Transverse colon (tissue), 4 donors: ENCODE results near the gene ZNF335. TPM values are rescaled to one million over a fixed set of nuclear protein-coding genes. Genes with fewer than 3 reads are reported as not detected.

ENCODE experiments used
- DNase-seq: peaks from one replicate; pipeline ENCODE4 v3.0.0-alpha.2; 2019
- H3K27ac ChIP-seq, 4 donors: fragments of 200-600 bp; sonication (generic); 2 replicates each; pipeline ENCODE4 v1.5.1; 2016 to 2018; ENCODE audit warnings: inconsistent platforms in 4 of 4
- H3K27me3 ChIP-seq: fragments of 200-600 bp; sonication (generic); 2 replicates; pipeline ENCODE4 v1.5.1; 2017; ENCODE audit warnings: inconsistent platforms
- H3K36me3 ChIP-seq, 4 donors: fragments of 200-600 bp; sonication (generic); 2 replicates each; pipeline ENCODE4 v1.5.1; 2017 to 2019; ENCODE audit warnings: inconsistent platforms in 4 of 4
- H3K4me1 ChIP-seq, 4 donors: fragments of 200-600 bp; sonication (generic); 2 replicates each; pipeline ENCODE4 v1.5.1; 2017 to 2020; ENCODE audit warnings: inconsistent platforms in 4 of 4
- H3K4me3 ChIP-seq, 4 donors: fragments of 200-600 bp; sonication (generic); 1 replicate in 1 of 4; 2 replicates in 3 of 4; pipeline versions ENCODE4 v1.5.1 to v1.6.1; 2017 to 2019; ENCODE audit warnings: inconsistent platforms in 4 of 4
- H3K9me3 ChIP-seq, 2 donors: fragments of 200-600 bp; sonication (generic); 2 replicates each; pipeline ENCODE4 v1.5.1; 2017 to 2019; ENCODE audit warnings: inconsistent platforms in 2 of 2
- EP300 ChIP-seq: sonication (generic); formaldehyde crosslinking; IDR thresholded peaks from one replicate; pipeline ENCODE4 v1.6.1; 2017; ENCODE audit warnings: antibody characterized with exemption, low read depth
- POLR2A ChIP-seq: fragments of 450-650 bp; IDR thresholded peaks from one replicate; pipeline ENCODE4 v1.6.1; 2016; ENCODE audit warnings: antibody characterized with exemption, mild to moderate bottlenecking, moderate library complexity
- POLR2AphosphoS5 ChIP-seq, 3 donors: sonication (generic); formaldehyde crosslinking; IDR thresholded peaks; one replicate each; pipeline ENCODE4 v1.6.1; 2016; ENCODE audit warnings: antibody characterized with exemption in 3 of 3
- WGBS, 2 donors: methylation state at CpG; one replicate each; pipeline ENCODE4 v1.1.5; 2018; ENCODE audit warnings: low coverage in 1 of 2; 5-methylcytosine and 5-hydroxymethylcytosine counted together
- in situ Hi-C, 4 donors: fragments of 200-750 bp; cut with MboI; loops; one replicate each; pipeline versions ENCODE4 v1.15.0 to v1.15.1; 2017; ENCODE audit warnings: low sequenced_read_pairs in 3 of 4, low pct_ligation_motif_present in 1 of 4, low pct_unique_long_range_greater_than_20kb in 1 of 4
- intact Hi-C: fragments of 100-400 bp; cut with DNase I; formaldehyde crosslinking; loops from one replicate; pipeline ENCODE4 v1.15.1; 2023; ENCODE audit warnings: low total_unique reads
- total RNA-seq, 4 donors: library from RNA; depleted of rRNA; stranded (reverse); fragments of >200 nt; gene quantifications; one replicate each; pipeline ENCODE4 v1.1.0, GENCODE V29; 2016
- TF ChIP-seq, protein P1 (sequence below), 5 experiments: fragments of 200-600 bp in 3 of 5; fragments of 450-650 bp in 2 of 5; sonication (generic) in 3 of 5; IDR thresholded peaks; 1 replicate in 2 of 5; 2 replicates in 3 of 5; pipeline ENCODE4 v1.5.1; 2016 to 2017; ENCODE audit warnings: antibody characterized with exemption in 5 of 5, inconsistent platforms in 3 of 5, mild to moderate bottlenecking in 2 of 5, moderate library complexity in 1 of 5

Gene ZNF335
- total RNA-seq, 4 donors from 2014 or later = 27.0 to 80.0 (median 32.4) TPM

- no peak for DNase-seq
Observed at GRCh38 chr20:45938727-45939438, 33.1 kb downstream of the ZNF335 start.

DNA sequence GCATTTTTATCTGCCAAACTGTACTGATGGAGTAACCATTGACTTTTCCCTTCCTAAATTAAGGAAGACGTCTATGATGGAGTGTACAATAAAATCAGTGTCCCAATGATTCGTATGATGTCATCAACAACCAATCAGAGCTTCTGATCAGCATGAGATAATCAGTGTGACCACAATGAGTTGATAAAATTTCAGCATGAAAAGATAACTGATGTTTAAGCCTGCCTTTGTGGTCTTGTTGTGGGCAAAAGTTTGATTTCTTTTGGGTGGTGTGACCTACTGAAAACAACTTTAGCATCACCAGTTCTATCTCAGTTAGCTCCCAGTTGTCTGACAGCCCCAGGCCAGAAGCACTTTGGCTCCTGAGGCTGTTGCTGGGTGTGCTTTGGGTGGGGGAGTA, 34.2 kb downstream of the ZNF335 start:
- intact Hi-C loops = no loop called here
- no peak overlapping the region for H3K4me3 ChIP-seq
- no peak overlapping the region for H3K27ac ChIP-seq
- H3K36me3 ChIP-seq = peaks cover 0 to 49% (median 21%) of the 10 kb centered on the region in 4 donors
- H3K4me1 ChIP-seq = peaks cover 7 to 21% (median 10%) of the 10 kb centered on the region in 4 donors
- H3K27me3 ChIP-seq = no peaks in the 10 kb centered on the region
- no peak for DNase-seq
- TF ChIP-seq, protein P1, sequence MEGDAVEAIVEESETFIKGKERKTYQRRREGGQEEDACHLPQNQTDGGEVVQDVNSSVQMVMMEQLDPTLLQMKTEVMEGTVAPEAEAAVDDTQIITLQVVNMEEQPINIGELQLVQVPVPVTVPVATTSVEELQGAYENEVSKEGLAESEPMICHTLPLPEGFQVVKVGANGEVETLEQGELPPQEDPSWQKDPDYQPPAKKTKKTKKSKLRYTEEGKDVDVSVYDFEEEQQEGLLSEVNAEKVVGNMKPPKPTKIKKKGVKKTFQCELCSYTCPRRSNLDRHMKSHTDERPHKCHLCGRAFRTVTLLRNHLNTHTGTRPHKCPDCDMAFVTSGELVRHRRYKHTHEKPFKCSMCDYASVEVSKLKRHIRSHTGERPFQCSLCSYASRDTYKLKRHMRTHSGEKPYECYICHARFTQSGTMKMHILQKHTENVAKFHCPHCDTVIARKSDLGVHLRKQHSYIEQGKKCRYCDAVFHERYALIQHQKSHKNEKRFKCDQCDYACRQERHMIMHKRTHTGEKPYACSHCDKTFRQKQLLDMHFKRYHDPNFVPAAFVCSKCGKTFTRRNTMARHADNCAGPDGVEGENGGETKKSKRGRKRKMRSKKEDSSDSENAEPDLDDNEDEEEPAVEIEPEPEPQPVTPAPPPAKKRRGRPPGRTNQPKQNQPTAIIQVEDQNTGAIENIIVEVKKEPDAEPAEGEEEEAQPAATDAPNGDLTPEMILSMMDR (IDR thresholded peaks at IDR 0.05) = no peak
- TF ChIP-seq POLR2AphosphoS5 (IDR thresholded peaks at IDR 0.05) = no peak
- TF ChIP-seq POLR2A = no peak
- TF ChIP-seq EP300 = no peak
- H3K9me3 ChIP-seq = no peaks in the 10 kb centered on the region
- in situ Hi-C loops = no loop called here
- WGBS, 2 donors = 65% methylated on average over 2 of the region's 2 CpGs; no CpG with 5 or more reads in 1 of the 2 donors

More at GRCh38 chr20:45938727-45939438, 33.1 kb downstream of the ZNF335 start:
- no peaks in the 10 kb centered on the region for H3K9me3 ChIP-seq
- intact Hi-C loops (no loop called here), in situ Hi-C loops (no loop called here)
- H3K4me1 ChIP-seq = peaks cover 0 to 11% (median 3%) of the 10 kb centered on the region in 4 donors
- WGBS, 2 donors = 93% methylated on average over 10 of the region's 13 CpGs; no CpG with 5 or more reads in 1 of the 2 donors
- H3K4me3 ChIP-seq = no peak overlapping the region
- no peaks in the 10 kb centered on the region for H3K27me3 ChIP-seq
- no peak overlapping the region for H3K27ac ChIP-seq
- no peak for TF ChIP-seq EP300
- TF ChIP-seq POLR2A = no peak
- TF ChIP-seq, protein P1 (IDR thresholded peaks at IDR 0.05) = no peak
- TF ChIP-seq POLR2AphosphoS5 (IDR thresholded peaks at IDR 0.05) = no peak
- H3K36me3 ChIP-seq = peaks cover 0 to 60% (median 27%) of the 10 kb centered on the region in 4 donors

DNA sequence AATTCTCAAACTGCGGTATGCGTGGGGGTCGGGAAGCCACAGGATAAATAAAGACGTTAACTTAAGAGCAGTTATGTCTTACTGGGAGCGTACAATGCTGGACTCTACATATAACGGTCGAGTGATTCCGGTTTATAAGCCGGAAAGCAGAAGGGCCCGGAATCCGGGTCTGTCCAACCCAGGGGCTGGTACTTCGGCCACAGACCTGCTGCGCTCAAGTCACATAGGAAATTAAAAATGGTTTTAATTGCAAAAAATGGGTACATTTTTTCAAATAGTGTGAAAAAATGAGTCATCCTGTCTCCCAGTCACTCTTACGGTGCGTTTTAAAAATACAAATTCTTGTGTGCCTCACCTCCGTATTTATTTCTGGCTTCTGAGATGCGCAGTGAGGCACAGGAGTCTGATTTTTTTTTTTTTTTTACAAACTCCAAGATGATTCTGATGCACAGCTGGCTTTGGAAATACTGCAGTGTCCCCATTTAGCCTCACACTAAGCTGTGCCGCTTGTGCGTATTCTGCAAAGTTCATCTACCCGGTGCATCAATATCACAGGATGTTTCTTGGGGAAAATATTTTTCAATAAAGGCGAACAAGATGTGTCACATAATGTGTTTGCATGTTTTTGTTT, 36.5 kb downstream of the ZNF335 start:
- no peaks in the 10 kb centered on the region for H3K27me3 ChIP-seq
- H3K4me3 ChIP-seq = peak overlapping the region; percentile 34 to 99 (median 68)
- peaks cover 7 to 22% (median 10%) of the 10 kb centered on the region in 4 donors for H3K4me1 ChIP-seq
- DNase-seq = no peak
- in situ Hi-C loops (no loop called here), intact Hi-C loops (no loop called here)
- peaks cover 0 to 31% (median 15%) of the 10 kb centered on the region in 4 donors for H3K36me3 ChIP-seq
- H3K9me3 ChIP-seq = no peaks in the 10 kb centered on the region
- TF ChIP-seq, protein P1 (IDR thresholded peaks at IDR 0.05) = no peak
- TF ChIP-seq POLR2A (no peak), POLR2AphosphoS5 (IDR thresholded peaks at IDR 0.05) (peak in 2 of 3 donors; percentile 3 to 65)
- H3K27ac ChIP-seq = peak overlapping the region; percentile 97 to 100 (median 99)
- WGBS, 2 donors = 9 to 13% methylated on average over 8 to 21 of the region's 21 CpGs

- TF ChIP-seq POLR2A (peak; percentile 95), POLR2AphosphoS5 (IDR thresholded peaks at IDR 0.05) (peak; percentile 97 to 100 (median 100)), EP300 (no peak)
- TF ChIP-seq, protein P1 (IDR thresholded peaks at IDR 0.05) = peak in 1 of 5 experiments; percentile 11
- 0 to 1% methylated on average over 2 to 48 of the region's 102 CpGs for WGBS, 2 donors
- Histone ChIP-seq H3K36me3 (peaks cover 0 to 23% (median 11%) of the 10 kb centered on the region in 4 donors), H3K4me1 (peaks cover 7 to 22% (median 10%) of the 10 kb centered on the region in 4 donors), H3K9me3 (no peaks in the 10 kb centered on the region), H3K27me3 (no peaks in the 10 kb centered on the region), H3K27ac (peak within 1 kb of the TSS; percentile 97 to 100 (median 99)), H3K4me3 (peak within 1 kb of the TSS; percentile 66 to 99 (median 84))
- DNase-seq = peak; percentile 98
- in situ Hi-C loops (no loop called here), intact Hi-C loops (no loop called here)
Observed at GRCh38 chr20:45934586-45935415, 37.2 kb downstream of the ZNF335 start, which contains the start of gene PCIF1. Gene PCIF1, plus strand, starts transcription at chr20:45934683. Its CDS starts 4,317 bp downstream, at chr20:45939000.
